Glomerular visceral epithelial cell (primary cell): Measurements from ENCODE around the gene LRRC37A2.
"Not testable (repeated sequence)": the region's sequence is repeated elsewhere in the genome, so short reads cannot be mapped to it uniquely, and the experiment has no call there.

Experiments used
- DNase-seq: peaks from one replicate; pipeline ENCODE4 v3.0.0-alpha.2; 2016; ENCODE audit errors: extremely low spot score

Gene LRRC37A2

GRCh38 chr17:46512168-46512567 is at the start of gene LRRC37A2:
TSS of gene LRRC37A2 (plus strand) at chr17:46512468. CDS start at chr17:46512713, 245 bp downstream.
- DNase-seq: not testable (repeated sequence)

- not testable (repeated sequence) for DNase-seq
These were observed 44.6 kb upstream of the LRRC37A2 start for GRCh38 chr17:46467618-46468017.

- not testable (repeated sequence) for DNase-seq
These were observed 37.8 kb upstream of the LRRC37A2 start for GRCh38 chr17:46474489-46474888.

GRCh38 chr17:46475583-46475982 is 36.7 kb upstream of the LRRC37A2 start:
- not testable (repeated sequence) for DNase-seq

- DNase-seq: not testable (repeated sequence)
These were observed 33.4 kb upstream of the LRRC37A2 start for GRCh38 chr17:46478823-46479222.

- DNase-seq: not testable (repeated sequence)
These were observed 31.0 kb upstream of the LRRC37A2 start for GRCh38 chr17:46481310-46481709.

GRCh38 chr17:46492021-46492420 is 20.2 kb upstream of the LRRC37A2 start:
- DNase-seq: not testable (repeated sequence)

- not testable (repeated sequence) for DNase-seq
These were observed 12.7 kb upstream of the LRRC37A2 start for GRCh38 chr17:46499437-46500139.

GRCh38 chr17:46505896-46506295 is 6.4 kb upstream of the LRRC37A2 start:
- DNase-seq: not testable (repeated sequence)

GRCh38 chr17:46534716-46535115 is 22.4 kb downstream of the LRRC37A2 start:
- DNase-seq: not testable (repeated sequence)

- not testable (repeated sequence) for DNase-seq
These were observed 36.3 kb downstream of the LRRC37A2 start for GRCh38 chr17:46548607-46549006.

GRCh38 chr17:46559155-46559554 is 46.9 kb downstream of the LRRC37A2 start:
- DNase-seq: not testable (repeated sequence)

- not testable (repeated sequence) for DNase-seq
These were observed 47.8 kb downstream of the LRRC37A2 start for GRCh38 chr17:46560048-46560447.

GRCh38 chr17:46566284-46566683 is 54.0 kb downstream of the LRRC37A2 start:
- DNase-seq: not testable (repeated sequence)

- not testable (repeated sequence) for DNase-seq
These were observed 54.7 kb downstream of the LRRC37A2 start for GRCh38 chr17:46566980-46567379.

GRCh38 chr17:46571796-46572195 is 59.5 kb downstream of the LRRC37A2 start:
- DNase-seq: not testable (repeated sequence)

- DNase-seq: not testable (repeated sequence)
These were observed 67.1 kb downstream of the LRRC37A2 start, which contains the start of gene ARL17A for GRCh38 chr17:46579083-46580075. TSS of gene ARL17A (minus strand) at chr17:46579691. CDS start at chr17:46576322, 3,369 bp downstream.

GRCh38 chr17:46580082-46580481 is 67.8 kb downstream of the LRRC37A2 start:
- DNase-seq: not testable (repeated sequence)

- DNase-seq: not testable (repeated sequence)
These were observed 73.2 kb downstream of the LRRC37A2 start for GRCh38 chr17:46585444-46585843.

GRCh38 chr17:46590157-46591146 is 78.2 kb downstream of the LRRC37A2 start, which contains the start of gene NSF:
TSS of gene NSF (plus strand) at chr17:46590669. CDS start at chr17:46590776, 107 bp downstream.
- not testable (repeated sequence) for DNase-seq

GRCh38 chr17:46591332-46591731 is 79.1 kb downstream of the LRRC37A2 start:
- not testable (repeated sequence) for DNase-seq
